ENCODE results near the gene ACTR1A. TPM values are rescaled to one million over a fixed set of nuclear protein-coding genes. Genes with fewer than 3 reads are reported as not detected.
A peak's percentile ranks its signal among the peaks of the same experiment; 100 is the strongest.

Gene ACTR1A
- polyA plus RNA-seq, 3 donors, result 72.7 to 79.4 (median 79.0) TPM

- Histone ChIP-seq H3K79me2 (ENCODE audit: insufficient read depth, low read length) (peaks cover 84% of the 10 kb centered on the region), H3K36me3 (replicated peaks in 1 of 2; ENCODE audit: control insufficient read depth in 1 of 2, insufficient read depth in 2 of 2, low read length in 2 of 2) (peaks cover 0 to 25% of the 10 kb centered on the region in 2 donors), H3K4me1 (ENCODE audit: control insufficient read depth in 1 of 2, insufficient read depth in 2 of 2, low read length in 2 of 2) (peaks cover 56 to 69% of the 10 kb centered on the region in 2 donors), H3K4me2 (replicated peaks; ENCODE audit: extremely low read depth, low read length, poor library complexity, severe bottlenecking) (peak within 1 kb of the TSS; percentile 95), H2AFZ (ENCODE audit: insufficient read depth, low read depth, low read length, poor library complexity, severe bottlenecking) (peak within 1 kb of the TSS; percentile 91), H3K9ac (ENCODE audit: insufficient read depth, low read length, poor library complexity, severe bottlenecking) (peak within 1 kb of the TSS; percentile 82), H3K27ac (ENCODE audit: low read depth in 1 of 2, low read length in 2 of 2) (peak within 1 kb of the TSS; percentile 78 to 84), H3K9me3 (replicated peaks in 1 of 2; ENCODE audit: control insufficient read depth in 1 of 2, insufficient read depth in 1 of 2, low read length in 2 of 2) (no peaks in the 10 kb centered on the region), H4K20me1 (ENCODE audit: insufficient read depth, low read length) (peaks cover 75% of the 10 kb centered on the region), H3K27me3 (ENCODE audit: control insufficient read depth in 2 of 2, insufficient read depth in 2 of 2, low read length in 2 of 2) (no peaks in the 10 kb centered on the region), H3K4me3 (replicated peaks in 1 of 3; ENCODE audit: low read depth in 2 of 3, low read length in 3 of 3) (peak within 1 kb of the TSS; percentile 93 to 99 (median 93))
- H3K4me3 Mint-ChIP-seq, result peak within 1 kb of the TSS; percentile 94
- no peaks in the 10 kb centered on the region for H3K27me3 Mint-ChIP-seq (ENCODE audit: low read depth in 3 of 3)
- peak; percentile 98 to 99 (median 99) for DNase-seq
- TF ChIP-seq CTCF (IDR thresholded peaks at IDR 0.05), result peak; percentile 96
- peaks cover 20 to 24% of the 10 kb centered on the region in 2 donors for H3K36me3 Mint-ChIP-seq
- peaks cover 42% of the 10 kb centered on the region for H3K4me1 Mint-ChIP-seq
- intact Hi-C loops (cut with micrococcal nuclease), result loop anchor here (1.0 to 10.0 kb wide), 8 partner anchors 41 to 369 kb away; partner anchors contain the start of genes PPRC1 (in 2 of the 2), ELOVL3 (in 1 of the 2), NFKB2 (in 1 of the 2) and WBP1L (in 1 of the 2)
- no peaks in the 10 kb centered on the region for H3K9me3 Mint-ChIP-seq
- WGBS (ENCODE audit: insufficient coverage), result under 1% methylated on average over 32 of the region's 44 CpGs
- peak within 1 kb of the TSS; percentile 83 to 95 (median 93) for H3K27ac Mint-ChIP-seq
Observed at GRCh38 chr10:102503264-102504178, 1.0 kb upstream of the ACTR1A start, which contains the start of gene SUFU. Gene SUFU (plus strand): TSS chr10:102503972. CDS start chr10:102504153, 181 bp downstream.

DNA sequence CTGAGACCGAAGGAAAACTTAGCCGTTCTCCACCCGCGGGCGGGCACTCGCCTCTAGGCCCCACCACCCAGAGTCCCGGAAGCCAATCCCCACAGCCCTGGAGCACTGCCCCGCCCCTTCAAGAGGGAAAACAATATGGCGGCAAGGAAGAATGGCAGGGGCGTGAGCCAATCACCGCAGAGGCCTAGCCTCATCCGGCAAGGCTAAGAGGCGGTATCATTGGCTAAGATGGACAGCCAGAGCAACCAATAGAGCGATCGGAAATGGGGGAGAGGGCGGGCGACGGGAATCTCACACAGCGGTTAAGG, 529 bp downstream of the ACTR1A start:
- H3K27ac Mint-ChIP-seq, result no peak overlapping the region
- intact Hi-C loops (cut with micrococcal nuclease), result loop anchor here (2.0 to 10.0 kb wide), 7 partner anchors 40 to 367 kb away; partner anchors contain the start of genes PPRC1 (in 2 of the 2), ELOVL3 (in 1 of the 2), NFKB2 (in 1 of the 2) and WBP1L (in 1 of the 2)
- H4K20me1 ChIP-seq (ENCODE audit: insufficient read depth, low read length), result peaks cover 76% of the 10 kb centered on the region
- H3K36me3 Mint-ChIP-seq, result peaks cover 14 to 24% of the 10 kb centered on the region in 2 donors
- no peaks in the 10 kb centered on the region for H3K27me3 Mint-ChIP-seq (ENCODE audit: low read depth in 3 of 3)
- H3K27me3 ChIP-seq (ENCODE audit: control insufficient read depth in 2 of 2, insufficient read depth in 2 of 2, low read length in 2 of 2), result no peaks in the 10 kb centered on the region
- peak overlapping the region; percentile 95 for H3K4me2 ChIP-seq (replicated peaks; ENCODE audit: extremely low read depth, low read length, poor library complexity, severe bottlenecking)
- H2AFZ ChIP-seq (ENCODE audit: insufficient read depth, low read depth, low read length, poor library complexity, severe bottlenecking), result peak overlapping the region; percentile 91
- TF ChIP-seq CTCF (IDR thresholded peaks at IDR 0.05), result no peak
- no peak overlapping the region for H3K4me3 Mint-ChIP-seq
- H3K4me1 Mint-ChIP-seq, result peaks cover 34% of the 10 kb centered on the region
- WGBS (ENCODE audit: insufficient coverage), result 0% methylated on average over 15 of the region's 19 CpGs
- H3K36me3 ChIP-seq (replicated peaks in 1 of 2; ENCODE audit: control insufficient read depth in 1 of 2, insufficient read depth in 2 of 2, low read length in 2 of 2), result peaks cover 0 to 27% of the 10 kb centered on the region in 2 donors
- peak; percentile 99 for DNase-seq
- H3K4me1 ChIP-seq (ENCODE audit: control insufficient read depth in 1 of 2, insufficient read depth in 2 of 2, low read length in 2 of 2), result peaks cover 43 to 54% of the 10 kb centered on the region in 2 donors
- H3K4me3 ChIP-seq (replicated peaks in 1 of 3; ENCODE audit: low read depth in 2 of 3, low read length in 3 of 3), result peak overlapping the region; percentile 91 to 93 (median 93)
- H3K79me2 ChIP-seq (ENCODE audit: insufficient read depth, low read length), result peaks cover 84% of the 10 kb centered on the region
- H3K27ac ChIP-seq (ENCODE audit: low read depth in 1 of 2, low read length in 2 of 2), result peak overlapping the region; percentile 81 to 89
- no peaks in the 10 kb centered on the region for H3K9me3 ChIP-seq (replicated peaks in 1 of 2; ENCODE audit: control insufficient read depth in 1 of 2, insufficient read depth in 1 of 2, low read length in 2 of 2)
- H3K9ac ChIP-seq (ENCODE audit: insufficient read depth, low read length, poor library complexity, severe bottlenecking), result peak overlapping the region; percentile 82
- H3K9me3 Mint-ChIP-seq, result no peaks in the 10 kb centered on the region
